ENCODE measurements around the gene SLC25A23.

DNA sequence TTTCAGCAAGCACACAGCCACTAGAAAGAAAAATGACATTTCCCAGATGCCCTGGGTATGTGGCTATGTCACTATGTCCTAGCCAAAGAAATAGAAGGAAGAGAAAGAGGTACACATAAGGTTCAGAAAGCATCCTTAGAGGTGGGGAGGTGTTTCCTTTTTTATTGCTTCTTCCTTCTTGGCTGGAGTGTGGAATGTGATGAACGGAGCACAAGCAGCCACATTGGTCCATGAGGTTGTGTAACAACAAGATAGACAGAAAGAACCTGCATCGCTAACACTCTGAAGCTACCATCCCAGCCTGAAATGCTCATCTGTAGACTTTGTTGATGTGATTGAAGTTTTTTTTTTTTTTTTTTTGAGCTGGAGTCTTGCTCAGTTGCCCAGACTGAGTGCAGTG, 6.7 kb downstream of the SLC25A23 start:
- TF ChIP-seq, protein P1, sequence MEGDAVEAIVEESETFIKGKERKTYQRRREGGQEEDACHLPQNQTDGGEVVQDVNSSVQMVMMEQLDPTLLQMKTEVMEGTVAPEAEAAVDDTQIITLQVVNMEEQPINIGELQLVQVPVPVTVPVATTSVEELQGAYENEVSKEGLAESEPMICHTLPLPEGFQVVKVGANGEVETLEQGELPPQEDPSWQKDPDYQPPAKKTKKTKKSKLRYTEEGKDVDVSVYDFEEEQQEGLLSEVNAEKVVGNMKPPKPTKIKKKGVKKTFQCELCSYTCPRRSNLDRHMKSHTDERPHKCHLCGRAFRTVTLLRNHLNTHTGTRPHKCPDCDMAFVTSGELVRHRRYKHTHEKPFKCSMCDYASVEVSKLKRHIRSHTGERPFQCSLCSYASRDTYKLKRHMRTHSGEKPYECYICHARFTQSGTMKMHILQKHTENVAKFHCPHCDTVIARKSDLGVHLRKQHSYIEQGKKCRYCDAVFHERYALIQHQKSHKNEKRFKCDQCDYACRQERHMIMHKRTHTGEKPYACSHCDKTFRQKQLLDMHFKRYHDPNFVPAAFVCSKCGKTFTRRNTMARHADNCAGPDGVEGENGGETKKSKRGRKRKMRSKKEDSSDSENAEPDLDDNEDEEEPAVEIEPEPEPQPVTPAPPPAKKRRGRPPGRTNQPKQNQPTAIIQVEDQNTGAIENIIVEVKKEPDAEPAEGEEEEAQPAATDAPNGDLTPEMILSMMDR (IDR thresholded peaks at IDR 0.05): no peak
- no peak for TF ChIP-seq POLR2A (IDR thresholded peaks at IDR 0.05)
